ENCODE data around the gene LIME1.

DNA sequence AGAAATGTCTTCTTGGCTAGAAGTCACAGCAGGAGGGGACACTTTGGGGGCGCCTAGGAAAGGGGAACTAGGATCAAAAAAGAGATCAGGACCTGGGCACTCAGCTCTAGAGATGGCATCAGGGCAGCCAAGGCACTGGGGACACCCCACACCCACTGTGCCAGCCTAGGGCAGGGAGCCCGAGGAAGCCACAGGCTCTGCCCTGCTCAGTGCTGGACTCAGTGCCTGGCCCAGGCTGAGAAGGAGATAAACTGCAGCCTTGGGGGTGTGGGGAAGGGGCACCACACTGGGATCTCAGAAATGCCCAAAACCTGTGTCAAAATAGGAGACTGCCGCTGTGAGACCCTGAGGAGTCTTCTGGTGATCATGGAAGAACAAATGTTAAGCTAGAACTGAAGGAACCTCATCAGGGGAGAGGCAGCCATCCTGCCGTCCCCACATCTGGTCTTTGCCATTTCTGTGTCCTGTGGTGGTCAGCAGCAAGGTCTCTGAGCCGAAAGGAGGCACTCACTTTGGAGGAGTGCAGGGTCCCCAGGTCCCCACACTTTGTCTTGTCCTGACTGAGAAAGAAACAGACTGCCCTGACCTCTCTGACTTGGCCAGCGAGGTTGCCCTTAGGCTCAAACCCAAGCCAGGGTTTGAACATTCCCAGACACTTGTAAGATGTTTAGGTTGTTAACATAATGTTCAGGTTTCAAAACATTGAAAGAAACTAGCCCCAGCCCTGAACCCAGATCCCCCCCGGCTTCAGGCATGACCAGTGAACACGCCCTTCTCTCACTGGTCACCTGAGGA lies 31.0 kb upstream of the LIME1 start:
- TF ChIP-seq, protein P1, sequence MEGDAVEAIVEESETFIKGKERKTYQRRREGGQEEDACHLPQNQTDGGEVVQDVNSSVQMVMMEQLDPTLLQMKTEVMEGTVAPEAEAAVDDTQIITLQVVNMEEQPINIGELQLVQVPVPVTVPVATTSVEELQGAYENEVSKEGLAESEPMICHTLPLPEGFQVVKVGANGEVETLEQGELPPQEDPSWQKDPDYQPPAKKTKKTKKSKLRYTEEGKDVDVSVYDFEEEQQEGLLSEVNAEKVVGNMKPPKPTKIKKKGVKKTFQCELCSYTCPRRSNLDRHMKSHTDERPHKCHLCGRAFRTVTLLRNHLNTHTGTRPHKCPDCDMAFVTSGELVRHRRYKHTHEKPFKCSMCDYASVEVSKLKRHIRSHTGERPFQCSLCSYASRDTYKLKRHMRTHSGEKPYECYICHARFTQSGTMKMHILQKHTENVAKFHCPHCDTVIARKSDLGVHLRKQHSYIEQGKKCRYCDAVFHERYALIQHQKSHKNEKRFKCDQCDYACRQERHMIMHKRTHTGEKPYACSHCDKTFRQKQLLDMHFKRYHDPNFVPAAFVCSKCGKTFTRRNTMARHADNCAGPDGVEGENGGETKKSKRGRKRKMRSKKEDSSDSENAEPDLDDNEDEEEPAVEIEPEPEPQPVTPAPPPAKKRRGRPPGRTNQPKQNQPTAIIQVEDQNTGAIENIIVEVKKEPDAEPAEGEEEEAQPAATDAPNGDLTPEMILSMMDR (conservative IDR thresholded peaks at IDR 0.05) = no peak
- TF ChIP-seq ZFX (IDR thresholded peaks at IDR 0.05) = no peak

All from C4-2B (cell line).